GM21526 (cell line): ENCODE results near the gene NLGN1.

Experiments
- ATAC-seq: cut with Tn5 transposase; IDR thresholded peaks from one replicate; pipeline ENCODE4 v1.9.1; 2021; ENCODE audit warnings: moderate library complexity; ENCODE audit not compliant: unreplicated experiment, low FRiP score

NLGN1 gene

GRCh38 chr3:173748105-173748504 is 350.6 kb downstream of the NLGN1 start:
- ATAC-seq: no peak

DNA sequence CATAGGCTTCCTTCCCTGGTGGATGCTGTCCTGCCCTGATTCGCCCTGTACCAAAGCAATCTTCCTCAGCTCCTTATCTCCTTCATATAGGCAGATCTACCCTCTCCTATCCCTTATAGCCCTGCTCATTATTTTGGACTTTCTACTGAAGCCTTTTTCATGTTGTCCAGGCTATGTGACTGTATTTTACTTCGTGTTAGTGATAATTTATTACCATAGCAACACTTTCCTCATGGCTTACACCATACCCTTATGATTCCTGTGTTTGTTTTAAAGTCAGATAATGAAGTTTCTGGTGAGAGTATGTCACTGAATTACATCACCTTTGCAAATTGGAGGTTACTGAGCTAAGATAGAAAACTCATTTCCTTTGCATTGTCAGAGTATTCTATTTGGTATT is 352.6 kb downstream of the NLGN1 start:
- ATAC-seq: no peak

DNA sequence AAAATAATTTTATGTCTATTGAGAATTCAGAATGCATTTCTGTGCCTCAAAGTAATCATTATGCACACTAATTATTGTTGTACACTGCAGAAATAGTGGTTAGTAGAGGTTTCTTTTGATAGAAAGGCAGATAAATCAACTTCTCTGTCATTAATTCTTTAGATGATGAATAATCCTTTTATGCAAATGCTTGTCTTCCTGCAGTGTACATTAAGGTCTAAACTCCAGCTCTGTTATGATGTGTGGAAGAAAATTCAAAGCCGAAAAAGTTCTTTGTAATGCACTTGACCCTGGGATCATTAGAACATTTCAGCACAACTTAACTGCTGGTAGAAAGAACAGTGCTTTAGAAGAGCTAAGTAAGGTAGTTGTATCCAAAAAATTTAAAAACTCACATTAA is 353.0 kb downstream of the NLGN1 start:
- ATAC-seq: no peak

- no peak for ATAC-seq
Measured at GRCh38 chr3:173753593-173753992, 356.0 kb downstream of the NLGN1 start.

DNA sequence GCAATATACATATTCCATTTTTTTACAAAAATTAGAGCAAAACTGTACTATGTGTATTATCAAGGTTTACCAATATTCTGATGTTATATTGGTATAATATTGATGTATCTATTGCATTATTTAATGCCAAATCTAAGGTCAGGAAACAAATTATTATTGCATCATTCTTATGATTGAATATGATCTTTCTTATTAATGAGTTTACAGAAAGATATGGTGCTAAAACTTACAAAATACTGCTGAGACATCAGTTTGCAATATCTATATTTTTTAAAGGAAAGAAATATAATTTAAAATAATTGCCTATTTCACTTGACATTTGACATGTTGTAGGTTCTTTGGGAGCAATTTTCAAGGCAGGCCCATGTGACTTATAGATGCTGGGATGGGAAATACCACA is 357.6 kb downstream of the NLGN1 start:
- no peak for ATAC-seq

GRCh38 chr3:173761161-173761560 is 363.6 kb downstream of the NLGN1 start:
- no peak for ATAC-seq

GRCh38 chr3:173762501-173762900 is 365.0 kb downstream of the NLGN1 start:
- ATAC-seq: no peak

GRCh38 chr3:173770011-173770410 is 372.5 kb downstream of the NLGN1 start:
- ATAC-seq: no peak

DNA sequence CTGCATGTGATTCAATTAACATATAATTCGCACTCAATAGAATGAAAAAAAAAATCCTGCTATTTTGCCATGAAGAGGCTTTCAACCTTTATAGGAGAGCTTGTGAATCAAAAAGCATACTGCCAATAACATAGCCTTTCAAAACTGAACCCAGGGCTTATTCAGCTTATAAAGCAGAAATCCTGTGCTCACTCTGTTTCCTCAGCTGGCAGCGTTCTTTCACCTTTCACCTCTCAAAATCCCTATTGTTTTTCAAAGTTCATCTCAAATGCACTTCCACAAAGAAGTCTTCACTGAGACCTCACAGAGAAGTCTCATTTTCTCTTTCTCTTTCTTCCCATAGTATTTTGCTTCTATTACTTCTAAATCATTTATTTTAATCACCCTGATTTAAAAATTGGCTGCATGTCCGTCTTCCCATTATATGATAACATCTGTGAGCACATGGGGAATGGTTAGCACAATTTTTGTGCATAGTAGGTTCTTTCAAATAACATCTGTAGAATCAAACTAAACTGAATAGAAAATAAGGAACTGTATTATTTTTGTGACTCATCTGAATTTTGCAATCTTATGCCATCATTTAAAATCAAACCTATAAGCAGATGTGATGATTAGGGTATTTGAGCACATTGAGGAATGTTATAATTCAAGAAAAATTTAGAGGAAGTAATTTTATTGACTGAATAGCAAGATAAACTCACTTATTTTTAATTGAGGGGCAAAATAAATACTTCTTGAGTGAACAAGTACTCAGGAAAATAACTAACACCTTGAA is 373.4 kb downstream of the NLGN1 start:
- no peak for ATAC-seq

DNA sequence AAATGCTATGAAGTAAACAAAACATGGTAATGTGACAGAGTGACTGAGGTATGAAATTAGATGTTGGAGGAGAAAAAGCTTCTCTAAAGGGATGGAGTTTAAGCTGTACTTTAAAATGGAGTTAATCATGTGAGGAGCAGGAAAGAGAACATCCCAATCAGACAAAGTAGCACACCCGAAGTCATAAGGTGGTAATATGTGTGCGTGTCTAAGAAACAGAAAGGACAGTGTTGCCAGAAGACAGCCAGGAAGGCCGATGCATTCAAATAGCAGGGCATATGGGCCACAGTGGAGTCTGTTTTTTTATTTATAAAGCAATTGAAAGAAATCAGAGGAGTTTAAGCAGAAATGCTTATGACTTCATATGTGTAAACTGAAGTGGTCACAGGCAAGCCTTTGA is 376.3 kb downstream of the NLGN1 start:
- ATAC-seq: no peak

DNA sequence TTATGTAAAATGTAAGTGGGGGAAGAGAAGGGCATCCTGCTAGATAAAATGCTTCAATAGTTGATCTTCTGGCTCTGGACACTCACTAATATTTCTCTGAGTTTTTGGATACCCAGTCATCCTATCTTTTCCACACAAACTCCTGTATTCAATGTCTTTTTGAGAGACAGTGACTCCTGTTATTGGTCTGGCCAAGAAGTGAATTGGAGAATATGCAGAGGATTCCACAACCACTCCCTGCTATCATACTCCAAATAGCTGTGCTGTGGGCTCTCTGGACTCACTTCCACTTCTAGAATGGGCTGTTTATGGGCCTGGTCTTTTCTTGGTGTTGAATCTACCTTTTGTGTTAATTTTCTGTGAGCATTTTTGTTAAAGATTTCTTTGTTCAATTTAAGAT is 376.8 kb downstream of the NLGN1 start:
- ATAC-seq: no peak

DNA sequence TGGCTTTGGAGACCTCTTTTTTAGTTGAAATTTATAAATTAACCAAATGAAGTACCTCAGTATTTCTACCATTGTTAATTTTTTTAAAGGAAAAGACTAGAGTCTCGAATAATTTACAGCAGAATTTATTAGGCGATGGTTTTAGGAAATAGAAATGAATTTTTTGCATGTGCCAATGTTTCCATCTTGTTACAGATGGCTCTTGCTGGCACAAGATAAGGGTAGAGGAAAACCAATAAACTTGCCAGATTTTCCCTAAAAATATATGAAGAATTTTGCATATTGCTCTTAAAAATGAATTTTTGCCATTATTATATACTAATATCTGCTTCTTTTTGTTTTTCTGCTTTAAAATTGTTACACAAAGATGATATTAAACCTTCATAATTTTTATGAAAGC is 380.7 kb downstream of the NLGN1 start:
- ATAC-seq: no peak

DNA sequence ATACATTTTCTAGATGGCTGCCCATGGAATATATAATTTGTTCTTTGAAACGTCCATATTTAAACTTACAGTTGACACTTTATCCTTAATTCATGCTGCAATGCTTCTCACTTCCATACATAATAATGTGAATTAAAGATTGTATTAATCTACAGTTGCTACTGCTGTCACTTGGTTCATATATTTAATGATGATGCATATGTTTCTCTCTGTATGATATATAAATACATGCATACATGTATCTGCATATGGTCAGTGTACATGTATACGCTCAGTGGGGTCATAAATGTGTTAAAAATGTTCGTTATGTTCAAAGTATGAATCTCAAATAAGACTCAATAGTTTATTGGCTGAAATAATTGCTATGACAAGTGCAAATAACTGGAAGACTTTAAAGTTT is 382.5 kb downstream of the NLGN1 start:
- ATAC-seq: no peak

- ATAC-seq: no peak
Measured at GRCh38 chr3:173785004-173785403, 387.5 kb downstream of the NLGN1 start.

DNA sequence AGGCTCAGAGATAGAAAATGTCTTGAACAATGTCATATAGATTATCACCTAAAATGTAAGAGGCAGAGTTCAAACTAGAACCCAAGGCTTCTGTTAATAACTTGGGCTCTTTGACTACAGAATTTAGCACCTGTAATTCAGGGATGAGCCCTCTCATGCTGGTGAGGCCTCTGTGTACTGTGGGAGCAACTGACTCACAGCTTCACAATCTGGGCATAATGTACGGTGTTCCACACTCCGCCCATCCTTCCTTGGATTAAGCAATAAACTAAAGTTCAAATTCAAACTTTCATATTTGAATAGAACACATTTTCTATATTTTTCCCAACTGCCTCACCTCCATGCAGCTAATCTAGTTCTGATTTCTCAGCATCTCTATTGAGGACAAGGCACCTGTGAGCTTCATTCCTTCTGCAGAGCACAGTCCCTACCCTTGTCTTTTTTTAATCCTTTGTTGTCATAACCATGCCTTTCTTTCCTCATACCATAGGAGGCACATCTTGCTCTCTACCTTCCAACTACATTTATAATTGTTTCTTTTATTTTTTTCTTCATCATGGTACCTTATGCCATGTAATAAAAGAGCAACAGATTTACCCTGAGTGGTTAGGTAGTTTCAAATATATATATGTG is 392.1 kb downstream of the NLGN1 start:
- ATAC-seq: no peak

- no peak for ATAC-seq
Measured at GRCh38 chr3:173793963-173794362, 396.4 kb downstream of the NLGN1 start.

GRCh38 chr3:173796405-173796804 is 398.9 kb downstream of the NLGN1 start:
- no peak for ATAC-seq

DNA sequence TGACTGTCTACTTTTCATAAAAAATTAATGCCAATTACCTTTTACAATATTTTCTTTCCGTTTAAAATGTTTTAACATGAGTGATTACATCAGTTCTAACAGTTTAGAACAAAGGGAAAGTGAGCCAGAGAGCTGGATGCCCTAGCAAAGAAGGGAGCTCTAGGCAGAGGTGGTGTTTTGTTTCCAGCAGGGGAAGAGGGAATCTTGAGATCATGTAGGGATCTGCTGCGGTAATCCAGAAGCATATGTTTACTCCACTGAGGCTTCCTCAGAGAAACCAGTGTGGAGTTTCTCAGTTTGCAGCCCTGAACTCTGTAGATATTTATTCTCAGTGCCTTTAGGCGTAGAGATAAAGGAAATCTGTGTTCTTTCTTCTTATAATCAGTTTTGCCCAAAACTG is 399.3 kb downstream of the NLGN1 start:
- no peak for ATAC-seq

DNA sequence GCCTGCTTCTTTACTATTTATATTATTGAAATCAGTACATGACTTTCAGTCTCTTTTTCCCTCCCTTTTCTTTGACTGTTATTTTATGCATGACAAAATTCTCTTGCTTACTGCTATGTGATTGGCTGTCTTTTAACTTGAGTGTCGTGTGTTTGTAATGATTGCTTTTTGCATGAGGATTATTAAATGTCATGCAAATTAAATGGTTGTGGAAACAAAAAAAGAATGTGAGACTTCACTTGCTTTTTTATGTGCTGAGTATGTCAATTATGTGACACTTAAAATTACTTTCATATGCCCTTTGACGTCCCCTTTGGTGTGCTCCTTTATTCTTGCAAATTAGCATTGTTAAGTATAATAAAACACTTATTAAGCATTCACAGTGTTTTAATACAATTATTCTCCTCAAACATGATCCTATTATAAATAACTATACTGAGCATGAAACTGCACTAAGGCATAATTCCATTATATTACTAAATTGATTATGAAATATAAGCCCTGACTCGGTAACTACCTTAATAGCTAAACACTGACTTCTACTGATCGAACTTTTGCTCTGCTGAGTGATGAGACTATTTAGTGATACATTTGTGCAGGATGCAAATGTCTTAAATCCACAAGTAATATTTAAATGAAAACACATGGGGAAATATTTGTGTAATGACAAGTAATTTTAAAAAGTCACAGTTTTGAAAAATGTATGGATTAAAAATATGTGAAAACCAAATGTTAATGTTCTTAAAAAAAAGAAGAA is 401.7 kb downstream of the NLGN1 start:
- no peak for ATAC-seq

- ATAC-seq: no peak
Measured at GRCh38 chr3:173800154-173800553, 402.6 kb downstream of the NLGN1 start.

DNA sequence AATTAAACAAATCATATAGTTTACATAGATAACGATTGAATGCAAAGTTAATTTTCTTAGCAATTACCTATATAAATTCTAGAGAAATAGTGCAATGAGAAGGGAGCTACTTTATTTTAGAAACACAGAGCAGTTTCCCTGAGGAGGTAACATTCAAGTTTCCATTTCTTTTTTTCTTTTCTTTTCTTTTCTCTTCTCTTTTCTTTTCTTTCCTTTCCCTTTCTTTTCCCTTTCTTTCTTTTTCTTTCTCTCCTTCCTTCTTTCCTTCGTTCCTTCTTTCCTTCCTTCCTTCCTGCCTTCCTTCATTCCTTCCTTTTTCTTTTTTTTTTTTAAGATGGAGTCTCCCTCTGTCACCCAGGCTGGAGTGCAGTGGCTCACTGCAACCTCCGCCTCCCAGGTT is 417.3 kb downstream of the NLGN1 start:
- no peak for ATAC-seq

- no peak for ATAC-seq
Measured at GRCh38 chr3:173819368-173819767, 421.8 kb downstream of the NLGN1 start.
